NCI-H2029 treated with DMSO at 0.1 percent for 48 hours (cell line): ENCODE data around the gene MSRB2.
A peak's percentile ranks its signal among the peaks of the same experiment; 100 is the strongest.
"Not testable (repeated sequence)": the region's sequence is repeated elsewhere in the genome, so short reads cannot be mapped to it uniquely, and the experiment has no call there.

Source experiments
- DNase-seq: peaks from one replicate; lab custom pipeline; 2025; lab: John Stamatoyannopoulos, UW

Gene MSRB2

DNA sequence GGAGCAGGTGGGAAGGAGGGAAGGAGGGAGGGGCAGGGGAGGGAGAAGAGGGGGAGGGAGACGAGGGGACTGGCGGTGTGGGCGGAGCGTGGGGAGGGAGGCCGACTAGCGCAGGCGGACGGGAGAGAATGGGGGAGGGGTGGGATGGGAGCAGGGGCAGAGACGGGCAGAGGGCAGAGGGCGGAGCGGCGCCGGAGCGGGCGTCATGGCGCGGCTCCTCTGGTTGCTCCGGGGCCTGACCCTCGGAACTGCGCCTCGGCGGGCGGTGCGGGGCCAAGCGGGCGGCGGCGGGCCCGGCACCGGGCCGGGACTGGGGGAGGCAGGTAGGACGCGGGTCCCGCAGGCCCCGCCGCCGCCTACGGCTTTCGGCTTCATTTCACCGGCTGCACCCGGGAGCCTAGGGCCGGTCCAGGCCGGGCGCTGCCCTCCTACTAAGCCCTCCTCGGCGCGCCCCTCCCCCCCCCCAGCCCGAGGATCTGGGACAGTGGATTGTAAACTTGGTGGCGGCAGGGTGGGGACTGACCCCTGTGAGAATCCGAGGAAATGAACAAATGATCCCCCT is at the start of gene MSRB2:
Gene MSRB2, plus strand, starts transcription at position 176 of the 562 bp plus-strand sequence. Its CDS starts 30 bp downstream, at position 206.
- peak; percentile 31 for DNase-seq

DNA sequence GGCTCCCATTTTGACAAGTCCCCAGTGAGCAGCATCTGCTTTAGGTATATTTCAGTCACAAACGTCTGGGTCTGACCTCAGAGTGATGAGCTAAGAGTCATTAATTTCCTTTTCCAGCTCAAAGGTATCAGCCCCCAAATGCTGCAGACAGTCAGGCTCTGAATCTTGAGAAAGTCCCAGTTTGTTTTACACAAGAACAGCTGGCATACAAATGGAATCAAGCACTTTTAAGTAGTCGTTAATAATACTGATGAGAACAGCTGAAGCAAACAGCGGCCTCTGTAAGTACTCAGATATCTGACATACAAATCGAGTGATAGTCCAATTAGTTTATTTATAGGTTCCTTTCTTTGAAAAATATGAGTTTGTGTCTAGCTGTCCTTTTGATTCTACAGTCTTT is 49.4 kb upstream of the MSRB2 start:
- DNase-seq = no peak

DNA sequence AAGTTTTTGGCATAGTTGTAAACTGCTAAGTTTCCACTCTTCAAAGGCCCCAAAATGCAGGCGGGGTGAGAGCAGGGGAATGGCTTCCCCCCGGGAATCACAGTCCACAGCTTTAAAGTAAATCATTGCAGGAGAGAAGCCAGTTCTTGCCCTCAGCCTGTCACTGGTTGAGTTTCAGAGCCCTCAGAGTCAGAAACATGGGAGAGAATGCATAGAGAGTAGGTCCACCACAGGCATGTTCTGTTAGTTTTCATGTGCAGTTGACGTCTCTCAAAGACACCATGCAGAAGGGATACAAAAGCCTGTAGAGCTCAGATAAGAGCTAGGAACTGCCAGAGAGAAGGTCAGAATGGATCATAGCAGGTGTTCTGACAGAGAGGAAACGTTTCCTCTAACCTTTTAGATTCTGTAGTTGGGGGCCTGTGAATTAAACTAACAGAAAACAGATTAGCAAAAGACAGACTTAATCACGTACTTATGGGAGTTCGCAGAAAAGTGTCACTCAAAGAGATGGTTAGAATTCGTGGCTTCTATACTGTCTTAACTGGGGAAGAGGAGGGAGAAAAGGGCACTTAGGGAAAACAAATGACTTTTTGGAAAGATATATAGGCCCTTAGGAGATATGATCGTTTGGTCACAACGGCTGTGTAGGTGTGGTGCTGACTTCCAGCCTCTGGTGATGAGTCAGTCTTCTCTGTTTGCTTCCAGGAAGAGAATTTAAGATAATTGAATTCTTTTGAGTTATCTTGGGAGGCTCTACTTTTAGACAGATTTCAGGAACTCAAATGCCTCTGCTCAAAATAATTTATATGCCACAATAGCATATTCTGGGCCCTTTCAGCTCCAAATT is 48.0 kb upstream of the MSRB2 start:
- no peak for DNase-seq

DNA sequence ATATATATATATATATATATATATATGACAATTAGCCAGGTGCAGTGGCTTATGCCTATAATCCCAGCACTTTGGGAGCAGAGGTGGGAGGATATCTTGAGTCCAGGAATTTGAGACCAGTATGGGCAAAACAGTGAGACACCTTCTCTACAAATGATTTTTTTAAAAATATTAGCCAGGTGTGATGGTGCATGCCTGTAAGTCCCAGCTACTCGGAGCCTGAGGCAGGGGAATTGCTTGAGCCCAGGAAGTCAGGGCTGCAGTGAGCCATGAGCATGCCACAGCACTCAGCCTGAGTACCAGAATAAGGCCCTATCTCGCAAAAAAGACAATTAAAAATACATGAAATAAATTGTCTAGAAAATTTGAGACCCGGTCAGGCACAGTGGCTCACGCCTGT is 47.2 kb upstream of the MSRB2 start:
- no peak for DNase-seq

DNA sequence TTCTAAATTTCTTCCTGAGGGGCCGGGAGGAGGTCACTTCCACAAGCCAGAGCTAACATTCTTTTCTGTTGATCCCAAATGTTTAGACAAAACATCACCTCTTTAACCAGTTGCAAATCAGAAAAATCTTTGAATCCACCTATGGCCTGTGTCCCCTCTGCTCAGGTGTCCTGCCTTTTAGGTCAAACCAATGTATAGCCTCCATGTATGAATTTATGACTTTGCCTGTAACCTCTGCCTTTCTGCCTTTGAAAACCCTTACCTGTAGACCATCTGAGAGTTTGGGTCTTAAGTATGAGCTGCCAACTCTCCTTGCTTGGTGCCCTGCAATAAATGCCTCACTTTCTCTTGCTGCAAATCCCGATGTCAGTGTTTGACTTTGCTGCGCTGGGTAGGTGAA is 44.1 kb upstream of the MSRB2 start:
- DNase-seq = no peak

DNA sequence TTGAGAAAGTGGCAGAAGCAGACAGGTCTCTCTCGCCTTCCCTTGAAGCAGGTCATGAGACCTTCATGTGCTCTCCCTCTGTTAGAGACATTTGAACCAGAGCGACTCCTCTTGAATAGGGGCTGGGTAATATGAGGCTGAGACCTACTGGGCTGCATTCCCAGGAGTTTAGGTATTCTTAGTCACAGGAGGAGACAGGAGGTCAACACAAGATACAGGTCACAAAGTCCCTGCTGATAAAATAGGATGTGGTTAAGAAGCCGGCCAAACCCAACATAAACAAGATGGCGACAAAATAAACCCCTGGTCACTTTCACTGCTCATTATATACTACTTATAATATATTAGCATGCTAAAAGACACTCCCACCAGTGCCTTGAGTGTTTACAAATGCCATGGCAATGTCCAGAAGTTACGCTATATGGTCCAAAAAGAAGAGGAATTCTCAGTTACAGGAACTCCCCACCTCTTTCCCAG is 43.5 kb upstream of the MSRB2 start:
- no peak for DNase-seq

DNA sequence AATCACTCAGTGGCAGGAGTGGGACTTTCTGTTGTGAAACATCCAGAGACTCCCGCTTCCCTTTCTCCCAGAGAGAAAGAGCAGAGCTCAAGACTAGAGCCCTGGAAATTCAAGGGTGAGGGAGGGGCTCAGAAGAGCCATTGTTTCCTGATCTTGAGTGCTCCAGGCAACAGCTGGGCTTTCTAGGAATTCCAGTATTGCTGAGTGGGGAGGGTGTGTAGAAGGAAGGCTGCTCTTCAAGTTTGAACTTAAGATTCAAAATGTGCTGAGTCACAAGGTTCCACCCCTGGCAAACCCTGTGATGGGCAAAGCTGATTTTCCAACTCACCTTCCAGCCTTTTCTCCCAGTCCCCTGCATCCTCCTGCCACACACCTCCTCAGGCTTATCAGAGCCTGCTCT is 42.3 kb upstream of the MSRB2 start:
- DNase-seq = no peak

DNA sequence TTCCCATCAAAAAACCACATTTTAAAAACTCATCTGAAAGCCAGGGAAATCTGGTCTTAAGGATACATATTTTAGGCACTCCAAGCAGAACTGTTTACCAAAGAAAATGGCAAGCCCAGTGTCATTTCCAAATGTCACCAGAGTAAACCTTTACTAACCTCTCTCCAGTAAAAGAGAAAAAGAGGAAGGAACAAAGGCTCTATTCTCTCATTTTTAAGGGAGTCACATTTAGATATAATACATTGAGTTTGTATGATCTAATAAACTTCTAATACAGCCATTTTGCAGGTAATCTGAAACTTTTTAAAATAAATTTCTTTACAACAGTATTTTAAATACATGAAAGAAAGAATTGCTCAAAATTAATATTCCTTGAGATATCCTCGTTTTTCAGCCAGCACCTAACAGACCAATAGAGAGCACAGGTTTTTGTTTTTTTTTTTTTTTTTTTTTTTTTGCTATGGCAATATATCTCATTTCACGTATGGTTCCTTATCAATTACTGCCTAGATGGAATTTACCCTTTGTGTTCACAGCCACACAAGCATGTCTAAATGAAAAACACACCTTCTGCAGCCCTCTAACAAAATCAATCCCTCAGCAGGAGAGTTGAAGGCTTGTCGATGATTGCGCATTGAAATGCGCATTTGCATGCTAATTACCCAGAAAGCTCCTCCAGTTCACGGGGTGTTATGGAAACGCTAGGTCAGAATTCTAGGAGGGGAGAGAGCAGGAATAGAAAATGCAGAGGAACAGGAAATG is 39.8 kb upstream of the MSRB2 start:
- no peak for DNase-seq

DNA sequence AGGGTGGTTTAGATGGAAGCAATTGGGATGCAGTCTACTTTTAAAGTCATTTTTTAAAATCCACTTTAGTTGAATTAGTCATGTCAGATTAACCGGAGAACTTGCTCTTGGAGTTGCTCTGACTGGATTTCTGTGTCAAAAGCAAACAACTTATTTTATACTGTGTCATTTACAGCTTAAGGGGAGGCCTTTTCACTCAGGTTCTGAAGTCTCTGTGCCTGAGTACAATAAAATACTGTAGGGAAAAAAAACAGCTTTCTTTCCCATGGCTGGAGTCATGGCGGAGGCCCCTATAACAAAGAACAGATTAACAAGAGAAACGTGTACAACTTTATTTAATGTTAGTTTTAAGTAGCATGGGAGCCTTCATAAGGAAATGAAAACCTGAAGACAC is 39.2 kb upstream of the MSRB2 start:
- no peak for DNase-seq

DNA sequence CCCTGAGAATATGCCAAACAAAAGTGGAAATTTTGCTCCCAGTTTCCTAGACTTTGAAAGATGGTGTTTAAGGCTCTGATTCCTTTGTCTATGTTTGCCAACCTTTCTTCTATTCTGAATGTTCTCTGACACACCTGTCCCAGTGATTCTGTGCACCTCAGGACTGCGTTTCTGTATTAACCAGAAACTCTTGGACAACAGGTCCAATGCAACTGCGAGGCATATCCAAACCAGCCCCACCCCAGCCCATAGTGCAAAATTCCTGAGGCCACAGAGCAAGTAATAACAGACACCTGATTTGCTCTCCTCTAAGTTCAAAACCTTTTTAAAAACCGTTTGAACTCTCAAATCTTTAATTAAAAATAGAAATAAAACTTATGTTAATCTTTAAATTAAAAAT is 37.0 kb upstream of the MSRB2 start:
- no peak for DNase-seq

DNA sequence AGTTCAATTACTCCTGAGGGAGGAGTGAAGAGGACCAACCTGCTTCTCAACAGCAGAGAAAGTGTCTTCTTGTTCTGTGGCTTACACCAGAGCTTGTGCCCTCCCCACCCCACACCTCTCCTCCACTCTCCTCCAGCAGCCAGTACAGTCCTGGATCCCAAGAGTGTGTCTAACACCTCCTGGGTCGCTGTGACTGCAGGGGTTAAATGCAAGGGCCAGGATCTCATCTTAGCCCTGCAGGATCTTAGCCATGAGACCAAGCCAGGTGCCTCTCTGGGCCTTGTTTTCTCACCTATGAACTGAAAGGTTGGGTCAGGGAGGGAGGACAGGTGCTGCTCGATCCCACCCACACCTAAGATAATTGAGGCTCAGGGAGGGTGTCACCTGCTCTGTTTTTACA is 34.5 kb upstream of the MSRB2 start:
- no peak for DNase-seq

DNA sequence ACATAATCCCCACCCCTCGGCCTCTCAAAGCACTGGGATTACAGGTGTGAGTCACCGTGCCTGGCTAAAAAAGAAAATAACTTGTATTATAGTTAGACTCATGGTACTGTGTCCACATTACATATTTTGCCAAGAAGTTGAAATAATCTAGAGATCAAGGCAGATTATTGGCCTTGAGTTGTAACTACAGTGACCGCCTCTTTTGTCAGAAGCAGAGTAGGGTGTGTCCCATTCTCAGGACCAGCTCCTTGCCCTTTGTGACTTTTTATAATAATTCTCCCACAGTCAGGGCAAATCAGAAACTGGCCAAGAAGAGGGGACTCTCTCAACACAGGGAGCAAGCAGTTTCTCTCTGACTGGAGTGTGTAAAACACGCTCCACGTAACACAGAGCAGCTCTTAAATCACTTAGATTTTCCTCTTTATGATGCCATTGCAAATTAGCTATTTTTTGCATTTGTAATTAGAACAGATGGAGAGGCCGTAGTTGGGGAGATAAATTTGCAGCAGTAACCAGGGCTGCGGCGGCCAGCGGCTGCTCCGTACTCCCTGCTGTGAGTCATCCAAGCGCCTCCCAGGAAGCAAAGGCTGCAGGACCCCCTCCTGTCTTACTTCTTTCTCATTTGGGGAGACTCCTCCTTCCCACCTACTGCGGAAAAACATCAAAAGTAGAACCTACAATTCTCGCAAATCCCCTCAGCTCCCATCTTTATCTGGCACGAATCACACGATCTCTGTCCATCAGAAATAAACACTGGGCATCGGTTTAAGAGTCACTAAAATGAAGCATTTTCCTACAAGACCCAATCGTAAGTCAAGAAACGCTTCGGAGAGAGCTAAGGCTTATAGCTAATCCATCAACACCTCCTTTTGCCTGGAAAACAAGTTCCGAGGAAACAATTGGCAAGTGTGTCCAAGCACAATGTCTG is 32.1 kb upstream of the MSRB2 start:
- no peak for DNase-seq

DNA sequence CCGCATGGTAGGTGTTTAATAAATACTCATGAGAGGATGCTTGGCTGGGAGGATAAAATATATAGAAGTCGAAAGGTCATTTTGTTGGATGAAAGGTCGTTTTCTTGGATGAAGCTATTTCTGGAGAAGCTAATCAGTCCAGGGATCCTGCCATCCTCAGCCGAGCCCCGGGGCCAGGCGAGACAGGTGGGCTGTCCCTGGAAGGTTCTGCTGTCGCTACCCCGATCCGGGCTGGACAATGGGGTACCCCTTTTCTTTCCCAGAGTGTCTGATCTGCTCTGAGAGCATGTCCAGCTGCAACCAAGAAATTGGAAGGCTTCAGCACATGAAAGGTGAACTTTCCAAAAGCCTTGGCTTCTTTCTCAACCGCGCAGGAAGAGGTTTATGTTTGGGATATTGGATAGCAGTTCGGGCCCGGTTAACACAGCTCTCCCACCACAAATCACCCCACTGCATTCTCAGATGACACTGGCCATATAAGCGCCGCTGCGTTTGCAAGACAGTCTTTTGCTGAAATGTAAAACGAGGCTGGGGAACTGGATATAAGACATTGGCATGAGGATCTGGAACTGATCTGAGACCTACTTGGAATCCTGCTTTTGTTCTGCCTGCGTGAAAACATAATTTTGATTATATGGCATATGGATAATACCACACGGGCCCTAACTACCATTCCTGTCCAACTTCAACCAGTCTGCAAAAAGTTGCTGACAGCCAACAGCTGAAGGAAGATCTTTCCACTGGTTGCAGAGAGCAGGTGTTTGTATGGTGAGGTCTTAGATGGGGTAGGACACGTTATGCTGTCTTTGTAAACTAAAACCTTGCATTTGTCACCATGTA is 31.2 kb upstream of the MSRB2 start:
- no peak for DNase-seq

DNA sequence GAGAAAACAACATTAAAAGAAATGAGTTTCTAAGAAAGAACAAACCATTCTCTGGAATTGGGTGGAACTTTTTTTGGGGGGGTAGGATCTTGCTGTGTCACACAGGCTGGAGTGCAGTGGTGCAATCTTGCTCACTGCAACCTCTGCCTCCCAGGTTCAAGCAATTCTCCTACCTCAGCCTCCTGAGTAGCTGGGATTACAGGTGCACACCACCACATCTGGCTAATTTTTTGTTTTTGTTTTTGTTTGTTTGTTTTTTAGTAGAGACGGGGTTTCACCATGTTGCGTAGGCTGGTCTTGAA is 30.6 kb upstream of the MSRB2 start:
- not testable (repeated sequence) for DNase-seq

DNA sequence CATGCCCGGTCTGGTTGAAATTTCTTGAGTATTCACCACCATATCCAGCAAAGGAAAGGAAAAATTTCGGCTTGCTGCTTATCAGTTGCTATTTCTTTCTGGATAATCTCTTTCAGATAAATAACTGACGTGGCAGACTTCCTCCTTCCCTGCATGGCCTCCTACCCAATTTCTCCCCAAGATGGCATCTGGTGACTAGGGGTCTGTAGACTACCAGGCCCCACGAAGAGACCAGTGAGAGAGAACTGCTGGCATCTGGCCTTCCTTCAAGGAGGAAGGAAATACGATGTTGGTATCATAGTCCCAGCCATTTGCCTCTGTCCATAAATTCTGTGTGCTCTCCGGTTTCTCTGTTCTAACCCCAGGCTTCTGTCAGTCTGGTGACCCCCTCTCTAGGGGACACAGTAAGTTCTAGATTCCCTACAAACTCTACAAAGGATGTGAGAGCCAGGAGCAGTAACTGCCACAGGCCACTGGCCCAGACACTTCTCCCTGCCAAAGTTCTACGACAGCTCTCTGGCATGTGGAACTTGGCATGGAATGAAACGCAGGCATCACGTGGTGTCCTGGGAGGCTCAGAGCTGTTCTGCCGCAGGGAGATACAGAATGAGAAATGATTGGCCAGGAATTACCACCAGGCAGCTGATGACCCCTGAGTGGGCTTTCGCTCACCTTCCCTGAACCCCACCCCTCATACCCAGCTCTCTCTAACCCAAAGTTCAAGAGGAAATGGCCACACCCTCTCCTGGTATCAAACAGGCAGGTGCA is 30.0 kb upstream of the MSRB2 start:
- DNase-seq = peak; percentile 25

DNA sequence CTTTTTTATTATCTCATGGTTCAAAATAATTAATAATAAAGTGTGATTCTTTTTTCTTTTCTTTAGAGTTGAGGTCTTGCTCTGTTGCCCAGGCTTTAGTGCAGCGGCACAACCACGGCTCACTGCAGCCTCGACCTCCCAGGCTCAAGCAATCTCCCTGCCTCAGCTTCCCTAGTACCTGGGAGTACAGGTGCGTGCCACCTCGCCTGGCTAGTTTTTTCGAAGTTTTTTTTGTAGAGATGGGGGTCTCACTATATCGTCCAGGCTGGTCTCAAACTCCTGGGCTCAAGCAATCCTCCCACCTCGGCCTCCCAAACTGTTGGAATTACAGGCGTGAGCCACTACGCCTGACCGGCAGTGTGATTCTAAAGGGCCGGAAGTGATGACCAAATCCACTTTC is 28.0 kb upstream of the MSRB2 start:
- no peak for DNase-seq

DNA sequence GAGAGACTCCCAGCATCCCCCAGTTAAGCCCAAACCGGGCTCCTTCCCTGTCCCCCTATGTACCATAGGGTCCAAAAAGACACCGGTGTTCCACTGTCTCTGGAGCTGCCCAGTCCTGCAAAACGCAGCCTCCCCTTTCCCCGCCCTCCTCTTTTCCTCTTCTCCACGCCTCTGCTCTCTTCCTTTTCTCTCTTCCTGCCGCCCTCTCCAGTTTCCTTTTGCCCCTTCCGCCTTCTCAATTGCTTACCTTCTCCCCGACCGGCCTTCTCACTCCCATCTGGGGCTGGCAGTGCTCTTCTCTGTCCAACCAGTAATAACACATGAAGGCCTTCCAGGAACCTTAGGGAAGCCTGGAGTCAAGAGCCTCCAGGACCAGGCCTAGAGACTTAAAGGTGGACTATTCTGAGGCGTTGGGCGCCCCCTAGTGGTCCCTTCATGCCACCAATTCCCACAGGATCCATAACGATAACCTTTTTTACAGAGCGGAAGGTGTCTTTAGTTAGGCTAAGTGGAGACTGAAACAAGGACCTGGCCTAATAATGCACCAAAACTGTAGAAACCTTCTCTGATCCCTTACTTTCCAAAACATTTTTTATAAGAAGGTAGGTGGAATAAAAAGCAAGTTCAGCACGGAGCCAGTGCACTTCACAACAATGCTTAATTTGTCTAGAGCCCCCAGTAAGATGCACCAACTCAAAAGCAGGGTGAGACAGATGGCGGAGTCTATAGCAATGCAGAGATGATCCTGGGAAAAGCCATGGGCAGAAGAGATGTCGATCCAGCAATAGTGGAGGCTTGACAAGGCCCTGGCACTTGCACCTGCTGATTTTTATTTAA is 27.2 kb upstream of the MSRB2 start:
- peak; percentile 20 for DNase-seq

DNA sequence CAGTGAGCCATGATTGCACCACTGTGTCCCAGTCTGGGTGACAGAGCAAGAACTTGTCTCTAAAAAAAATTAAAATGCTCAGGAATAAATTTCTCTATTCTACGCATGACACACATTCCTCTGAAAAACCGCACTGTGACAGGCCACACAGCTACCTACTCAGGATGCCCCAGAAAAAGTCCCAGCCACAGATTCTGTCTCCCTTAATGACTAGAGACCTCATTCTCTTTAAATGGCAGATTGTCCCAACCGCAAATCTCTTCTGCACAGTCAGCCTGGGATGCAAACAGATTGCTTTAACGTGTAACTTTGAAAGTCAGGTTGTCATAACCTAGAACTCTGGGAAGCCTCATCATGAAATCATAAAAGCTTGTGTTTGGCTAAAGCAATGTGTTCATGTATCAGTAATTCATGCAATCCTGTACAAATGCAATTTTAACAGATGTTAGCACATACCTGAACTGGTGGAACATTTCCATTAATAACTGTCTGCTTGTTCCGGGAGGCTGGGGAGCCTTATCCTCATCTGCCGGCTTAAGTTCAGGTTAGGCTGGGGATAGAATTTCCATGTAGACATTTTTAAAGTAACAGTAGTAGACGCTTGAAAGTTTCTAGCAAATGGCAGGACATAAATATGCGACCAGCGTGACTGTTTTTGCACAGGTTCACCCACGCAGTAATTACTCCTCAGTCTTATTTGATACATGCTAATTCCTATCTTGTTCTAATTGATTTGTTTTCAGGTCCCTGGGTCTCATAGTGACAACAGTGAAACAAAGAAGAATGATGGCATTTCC is 26.2 kb upstream of the MSRB2 start:
- no peak for DNase-seq
